Prostate gland (tissue), 2 donors: ENCODE results near the gene RPS18. TPM values are rescaled to one million over a fixed set of nuclear protein-coding genes. Genes with fewer than 3 reads are reported as not detected.
A peak's percentile ranks its signal among the peaks of the same experiment; 100 is the strongest.

Experiments
- DNase-seq: peaks from one replicate; pipeline ENCODE4 v3.0.0-alpha.2; 2019; ENCODE audit warnings: low spot score
- H3K27ac ChIP-seq, 2 donors: fragments of 200-600 bp; sonication (generic); 2 replicates each; pipeline ENCODE4 v1.5.1; 2017 to 2019
- H3K27me3 ChIP-seq: fragments of 200-600 bp; sonication (generic); replicated peaks from 2 replicates; pipeline ENCODE4 v1.5.1; 2019; ENCODE audit not compliant: insufficient read depth
- H3K36me3 ChIP-seq, 2 donors: fragments of 200-600 bp; sonication (generic); 1 replicate in 1 of 2; 2 replicates in 1 of 2; pipeline versions ENCODE4 v1.5.1 to v1.8.1; 2017 to 2019
- H3K4me1 ChIP-seq: fragments of 200-600 bp; sonication (generic); replicated peaks from 2 replicates; pipeline ENCODE4 v1.5.1; 2019
- H3K4me3 ChIP-seq, 2 donors: fragments of 200-600 bp; sonication (generic); 2 replicates each; pipeline ENCODE4 v1.5.1; 2017 to 2019
- H3K9me3 ChIP-seq: fragments of 200-600 bp; sonication (generic); 2 replicates; pipeline ENCODE4 v1.5.1; 2017
- POLR2A ChIP-seq: fragments of 450-650 bp; IDR thresholded peaks from one replicate; pipeline ENCODE4 v1.6.1; 2016; ENCODE audit warnings: antibody characterized with exemption, mild to moderate bottlenecking
- POLR2AphosphoS5 ChIP-seq: sonication (generic); formaldehyde crosslinking; IDR thresholded peaks from one replicate; pipeline ENCODE4 v1.6.1; 2017; ENCODE audit warnings: antibody characterized with exemption
- WGBS: methylation state at CpG from one replicate; pipeline ENCODE4 v1.1.5; 2018; 5-methylcytosine and 5-hydroxymethylcytosine counted together
- intact Hi-C: fragments of 100-400 bp; cut with DNase I; formaldehyde crosslinking; loops from one replicate; pipeline ENCODE4 v1.14.2; 2022
- total RNA-seq, 2 donors: library from RNA; depleted of rRNA; stranded (reverse); fragments of >200 nt; gene quantifications; one replicate each; pipeline ENCODE4 v1.1.0, GENCODE V29; 2016
- TF ChIP-seq, protein P1 (sequence below), 4 experiments: fragments of 200-600 bp in 2 of 4; fragments of 450-650 bp in 2 of 4; sonication (generic) in 2 of 4; IDR thresholded peaks; 1 replicate in 3 of 4; 2 replicates in 1 of 4; pipeline ENCODE4 v1.5.1; 2016 to 2019; ENCODE audit warnings: antibody characterized with exemption in 4 of 4, mild to moderate bottlenecking in 2 of 4, moderate library complexity in 2 of 4

RPS18 gene
- total RNA-seq, 2 donors from 2014 or later: 1,990 to 4,594 TPM

GRCh38 chr6:33304216-33304615 lies 32.3 kb downstream of the RPS18 start:
- WGBS: 81% methylated on average over 11 of the region's 16 CpGs

GRCh38 chr6:33305052-33305451 lies 33.2 kb downstream of the RPS18 start:
- Histone ChIP-seq H3K36me3 (peaks cover 3 to 4% of the 10 kb centered on the region in 2 donors), H3K4me3 (no peak overlapping the region), H3K9me3 (no peaks in the 10 kb centered on the region), H3K27ac (no peak overlapping the region), H3K27me3 (no peaks in the 10 kb centered on the region), H3K4me1 (no peaks in the 10 kb centered on the region)
- WGBS: 69% methylated on average over 8 of the region's 8 CpGs
- DNase-seq: no peak
- TF ChIP-seq POLR2A (no peak), POLR2AphosphoS5 (no peak)
- TF ChIP-seq, protein P1, sequence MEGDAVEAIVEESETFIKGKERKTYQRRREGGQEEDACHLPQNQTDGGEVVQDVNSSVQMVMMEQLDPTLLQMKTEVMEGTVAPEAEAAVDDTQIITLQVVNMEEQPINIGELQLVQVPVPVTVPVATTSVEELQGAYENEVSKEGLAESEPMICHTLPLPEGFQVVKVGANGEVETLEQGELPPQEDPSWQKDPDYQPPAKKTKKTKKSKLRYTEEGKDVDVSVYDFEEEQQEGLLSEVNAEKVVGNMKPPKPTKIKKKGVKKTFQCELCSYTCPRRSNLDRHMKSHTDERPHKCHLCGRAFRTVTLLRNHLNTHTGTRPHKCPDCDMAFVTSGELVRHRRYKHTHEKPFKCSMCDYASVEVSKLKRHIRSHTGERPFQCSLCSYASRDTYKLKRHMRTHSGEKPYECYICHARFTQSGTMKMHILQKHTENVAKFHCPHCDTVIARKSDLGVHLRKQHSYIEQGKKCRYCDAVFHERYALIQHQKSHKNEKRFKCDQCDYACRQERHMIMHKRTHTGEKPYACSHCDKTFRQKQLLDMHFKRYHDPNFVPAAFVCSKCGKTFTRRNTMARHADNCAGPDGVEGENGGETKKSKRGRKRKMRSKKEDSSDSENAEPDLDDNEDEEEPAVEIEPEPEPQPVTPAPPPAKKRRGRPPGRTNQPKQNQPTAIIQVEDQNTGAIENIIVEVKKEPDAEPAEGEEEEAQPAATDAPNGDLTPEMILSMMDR (IDR thresholded peaks at IDR 0.05): no peak
- intact Hi-C loops: no loop called here

More at GRCh38 chr6:33304216-33304615, 32.3 kb downstream of the RPS18 start:
- Histone ChIP-seq H3K9me3 (no peaks in the 10 kb centered on the region), H3K36me3 (peaks cover 3 to 4% of the 10 kb centered on the region in 2 donors), H3K27ac (no peak overlapping the region), H3K4me1 (no peaks in the 10 kb centered on the region), H3K27me3 (no peaks in the 10 kb centered on the region), H3K4me3 (no peak overlapping the region)
- intact Hi-C loops: no loop called here
- TF ChIP-seq, protein P1 (IDR thresholded peaks at IDR 0.05): no peak
- no peak for TF ChIP-seq POLR2AphosphoS5
- DNase-seq: no peak

- Histone ChIP-seq H3K4me3 (no peak overlapping the region), H3K27me3 (no peaks in the 10 kb centered on the region), H3K36me3 (peaks cover 3 to 4% of the 10 kb centered on the region in 2 donors), H3K9me3 (no peaks in the 10 kb centered on the region), H3K4me1 (no peaks in the 10 kb centered on the region), H3K27ac (no peak overlapping the region)
- DNase-seq: no peak
- 81% methylated on average over 4 of the region's 4 CpGs for WGBS
- intact Hi-C loops: no loop called here
- TF ChIP-seq, protein P1 (IDR thresholded peaks at IDR 0.05): no peak
- no peak for TF ChIP-seq POLR2AphosphoS5
- no peak for TF ChIP-seq POLR2A
These were observed 34.5 kb downstream of the RPS18 start for GRCh38 chr6:33306356-33306755.

GRCh38 chr6:33312361-33313104 lies 40.7 kb downstream of the RPS18 start:
- intact Hi-C loops: no loop called here
- H3K27me3 ChIP-seq: no peaks in the 10 kb centered on the region
- 3% methylated on average over 29 of the region's 29 CpGs for WGBS
- peak overlapping the region; percentile 72 to 87 for H3K4me3 ChIP-seq
- TF ChIP-seq POLR2A (peak; percentile 58), POLR2AphosphoS5 (peak; percentile 87)
- TF ChIP-seq, protein P1 (IDR thresholded peaks at IDR 0.05): no peak
- H3K9me3 ChIP-seq: no peaks in the 10 kb centered on the region
- no peaks in the 10 kb centered on the region for H3K36me3 ChIP-seq
- DNase-seq: peak; percentile 93
- H3K27ac ChIP-seq: peak overlapping the region; percentile 96 to 99
- H3K4me1 ChIP-seq: peaks cover 3% of the 10 kb centered on the region
